HEK293 (cell line): ENCODE results near the gene COA8.

Experiments used
- ELK4 ChIP-seq: IDR thresholded peaks from 2 replicates; pipeline ENCODE4 v1.6.1; 2011; ENCODE audit warnings: mild to moderate bottlenecking, low read depth, low read length, borderline replicate concordance
- GFI1B ChIP-seq: fragments of 450-650 bp; formaldehyde crosslinking; IDR thresholded peaks from 2 replicates; pipeline ENCODE4 v1.5.1; 2016; ENCODE audit warnings: missing biosample characterization, missing genetic modification characterization
- GLI4 ChIP-seq: fragments of 450-650 bp; formaldehyde crosslinking; IDR thresholded peaks from 2 replicates; pipeline ENCODE4 v1.5.1; 2016; ENCODE audit warnings: missing biosample characterization, missing genetic modification characterization
- HOXC10 ChIP-seq: sonication (generic); formaldehyde crosslinking; IDR thresholded peaks from 2 replicates; pipeline ENCODE4 v1.8.1; 2023; ENCODE audit warnings: mild to moderate bottlenecking, missing genetic modification reagents
- KLF16 ChIP-seq: fragments of 450-650 bp; formaldehyde crosslinking; IDR thresholded peaks from 2 replicates; pipeline ENCODE4 v1.5.1; 2017; ENCODE audit warnings: missing biosample characterization, missing genetic modification characterization
- PRDM6 ChIP-seq: fragments of 450-650 bp; formaldehyde crosslinking; IDR thresholded peaks from 2 replicates; pipeline ENCODE4 v1.5.1; 2017; ENCODE audit warnings: missing biosample characterization, missing genetic modification characterization
- RBAK ChIP-seq: fragments of 450-650 bp; formaldehyde crosslinking; IDR thresholded peaks from 2 replicates; pipeline ENCODE4 v1.5.1; 2016; ENCODE audit warnings: missing biosample characterization, missing genetic modification characterization
- SALL2 ChIP-seq: fragments of 450-650 bp; formaldehyde crosslinking; IDR thresholded peaks from 2 replicates; pipeline ENCODE4 v1.5.0; 2017; ENCODE audit warnings: missing biosample characterization, mild to moderate bottlenecking, missing genetic modification characterization, borderline replicate concordance
- SP3 ChIP-seq: fragments of 450-650 bp; formaldehyde crosslinking; IDR thresholded peaks from 2 replicates; pipeline ENCODE4 v1.5.1; 2016; ENCODE audit warnings: missing biosample characterization, missing genetic modification characterization
- ZBTB21 ChIP-seq: fragments of 450-650 bp; formaldehyde crosslinking; IDR thresholded peaks from 2 replicates; pipeline ENCODE4 v1.5.1; 2017; ENCODE audit warnings: missing biosample characterization, missing genetic modification characterization
- ZBTB48 ChIP-seq: fragments of 450-650 bp; formaldehyde crosslinking; IDR thresholded peaks from 2 replicates; pipeline ENCODE4 v1.5.1; 2016; ENCODE audit warnings: missing biosample characterization, missing genetic modification characterization
- ZFHX2 ChIP-seq: fragments of 450-650 bp; formaldehyde crosslinking; conservative IDR thresholded peaks from 2 replicates; pipeline ENCODE4 v1.5.1; 2016; ENCODE audit warnings: missing biosample characterization, missing genetic modification characterization
- ZFP41 ChIP-seq: fragments of 450-650 bp; formaldehyde crosslinking; IDR thresholded peaks from 2 replicates; pipeline ENCODE4 v1.5.1; 2016; ENCODE audit warnings: missing biosample characterization, missing genetic modification characterization, borderline replicate concordance
- ZNF10 ChIP-seq: fragments of 450-650 bp; formaldehyde crosslinking; IDR thresholded peaks from 2 replicates; pipeline ENCODE4 v1.5.1; 2017; ENCODE audit warnings: missing biosample characterization, missing genetic modification characterization
- ZNF112 ChIP-seq: fragments of 450-650 bp; formaldehyde crosslinking; IDR thresholded peaks from 2 replicates; pipeline ENCODE4 v1.5.0; 2017; ENCODE audit warnings: missing biosample characterization, missing genetic modification characterization
- ZNF114 ChIP-seq: fragments of 450-650 bp; formaldehyde crosslinking; IDR thresholded peaks from 2 replicates; pipeline ENCODE4 v1.5.0; 2017; ENCODE audit warnings: missing biosample characterization, missing genetic modification characterization
- ZNF133 ChIP-seq: fragments of 450-650 bp; formaldehyde crosslinking; IDR thresholded peaks from 2 replicates; pipeline ENCODE4 v1.5.1; 2016; ENCODE audit warnings: missing biosample characterization, missing genetic modification characterization
- ZNF18 ChIP-seq: fragments of 450-650 bp; formaldehyde crosslinking; IDR thresholded peaks from 2 replicates; pipeline ENCODE4 v1.5.1; 2016; ENCODE audit warnings: missing biosample characterization, missing genetic modification characterization
- ZNF202 ChIP-seq: fragments of 450-650 bp; formaldehyde crosslinking; IDR thresholded peaks from 2 replicates; pipeline ENCODE4 v1.5.1; 2016; ENCODE audit warnings: missing biosample characterization, missing genetic modification characterization, borderline replicate concordance
- ZNF211 ChIP-seq: fragments of 450-650 bp; formaldehyde crosslinking; IDR thresholded peaks from 2 replicates; pipeline ENCODE4 v1.5.1; 2016; ENCODE audit warnings: low read depth, missing biosample characterization, missing genetic modification characterization
- ZNF221 ChIP-seq: fragments of 450-650 bp; formaldehyde crosslinking; IDR thresholded peaks from 2 replicates; pipeline ENCODE4 v1.5.1; 2017; ENCODE audit warnings: missing biosample characterization, missing genetic modification characterization, borderline replicate concordance
- ZNF362 ChIP-seq: fragments of 450-650 bp; formaldehyde crosslinking; IDR thresholded peaks from 2 replicates; pipeline ENCODE4 v1.5.1; 2016; ENCODE audit warnings: missing biosample characterization, missing genetic modification characterization
- ZNF48 ChIP-seq: fragments of 450-650 bp; formaldehyde crosslinking; IDR thresholded peaks from 2 replicates; pipeline ENCODE4 v1.5.1; 2016; ENCODE audit warnings: missing biosample characterization, missing genetic modification characterization
- ZNF513 ChIP-seq: fragments of 450-650 bp; IDR thresholded peaks from 2 replicates; pipeline ENCODE4 v1.5.1; 2018; ENCODE audit warnings: missing biosample characterization, missing genetic modification characterization
- ZNF521 ChIP-seq: fragments of 450-650 bp; formaldehyde crosslinking; IDR thresholded peaks from 2 replicates; pipeline ENCODE4 v1.5.1; 2017; ENCODE audit warnings: missing biosample characterization, mild to moderate bottlenecking, missing genetic modification characterization
- ZNF548 ChIP-seq: fragments of 450-650 bp; formaldehyde crosslinking; IDR thresholded peaks from 2 replicates; pipeline ENCODE4 v1.5.1; 2016; ENCODE audit warnings: missing biosample characterization, missing genetic modification characterization
- ZNF580 ChIP-seq: fragments of 450-650 bp; formaldehyde crosslinking; IDR thresholded peaks from 2 replicates; pipeline ENCODE4 v1.5.1; 2016; ENCODE audit warnings: missing biosample characterization, missing genetic modification characterization
- ZNF621 ChIP-seq: fragments of 450-650 bp; formaldehyde crosslinking; IDR thresholded peaks from 2 replicates; pipeline ENCODE4 v1.5.1; 2017; ENCODE audit warnings: missing biosample characterization, missing genetic modification characterization
- ZNF792 ChIP-seq: fragments of 450-650 bp; formaldehyde crosslinking; IDR thresholded peaks from 2 replicates; pipeline ENCODE4 v1.5.1; 2016; ENCODE audit warnings: missing biosample characterization, missing genetic modification characterization
- ZNF837 ChIP-seq: fragments of 450-650 bp; formaldehyde crosslinking; IDR thresholded peaks from 2 replicates; pipeline ENCODE4 v1.5.1; 2016; ENCODE audit warnings: missing biosample characterization, missing genetic modification characterization
- ZSCAN16 ChIP-seq: fragments of 450-650 bp; formaldehyde crosslinking; IDR thresholded peaks from 2 replicates; pipeline ENCODE4 v1.5.1; 2016; ENCODE audit warnings: missing biosample characterization, missing genetic modification characterization
- ZXDB ChIP-seq: fragments of 450-650 bp; formaldehyde crosslinking; IDR thresholded peaks from 2 replicates; pipeline ENCODE4 v1.5.1; 2016; ENCODE audit warnings: missing biosample characterization, missing genetic modification characterization

Gene COA8

GRCh38 chr14:103576371-103577024 is 13.7 kb downstream of the COA8 start (continued):
- TF ChIP-seq PRDM6 (tag by site-specific recombination) = peak; percentile 68; the same call in 1 of the 2 replicates
- TF ChIP-seq ELK4 = no peak
- no peak for TF ChIP-seq RBAK (tag by site-specific recombination)
- peak; percentile 60 for TF ChIP-seq ZXDB
- no peak for TF ChIP-seq ZNF133 (tag by site-specific recombination)
- TF ChIP-seq GFI1B = no peak
- TF ChIP-seq ZBTB21 = no peak
- TF ChIP-seq ZNF112 (tag by site-specific recombination) = no peak
- TF ChIP-seq SALL2 (tag by site-specific recombination) = no peak
- TF ChIP-seq ZSCAN16 (tag by site-specific recombination) = no peak
- peak; percentile 88 for TF ChIP-seq ZNF580 (tag by site-specific recombination)
- TF ChIP-seq SP3 (tag by site-specific recombination) = no peak
- no peak for TF ChIP-seq ZNF48 (tag by site-specific recombination)
- TF ChIP-seq ZNF18 (tag by site-specific recombination) = no peak
- TF ChIP-seq ZNF202 (tag by site-specific recombination) = no peak
- no peak for TF ChIP-seq ZNF621 (tag by site-specific recombination)
- TF ChIP-seq ZNF10 (tag by site-specific recombination) = no peak; the same call in 1 of the 2 replicates
- TF ChIP-seq ZBTB48 (tag by site-specific recombination) = peak; percentile 72; the same call in 1 of the 2 replicates
- TF ChIP-seq ZNF521 = no peak
- no peak for TF ChIP-seq ZNF211 (tag by site-specific recombination)
- TF ChIP-seq ZFHX2 (tag by site-specific recombination) = no peak
- TF ChIP-seq ZNF513 = peak; percentile 46
- TF ChIP-seq ZNF362 = no peak
- TF ChIP-seq ZNF114 (tag by site-specific recombination) = no peak
- TF ChIP-seq HOXC10 (CRISPR knock-in tag) = no peak
- TF ChIP-seq ZNF837 (tag by site-specific recombination) = no peak
- TF ChIP-seq GLI4 = no peak
- no peak for TF ChIP-seq ZNF548 (tag by site-specific recombination)
- TF ChIP-seq KLF16 = no peak
- TF ChIP-seq ZNF792 (tag by site-specific recombination) = no peak
- TF ChIP-seq ZNF221 (tag by site-specific recombination) = no peak
- no peak for TF ChIP-seq ZFP41 (tag by site-specific recombination)
- TF ChIP-seq, all 188 proteins: peak for 31
